NCI-H1694 (cell line): ENCODE results near the gene PXYLP1.
"Not testable (repeated sequence)": the region's sequence is repeated elsewhere in the genome, so short reads cannot be mapped to it uniquely, and the experiment has no call there.

Experiments used
- DNase-seq: peaks from one replicate; lab custom pipeline; 2025; lab: John Stamatoyannopoulos, UW

The PXYLP1 gene

DNA sequence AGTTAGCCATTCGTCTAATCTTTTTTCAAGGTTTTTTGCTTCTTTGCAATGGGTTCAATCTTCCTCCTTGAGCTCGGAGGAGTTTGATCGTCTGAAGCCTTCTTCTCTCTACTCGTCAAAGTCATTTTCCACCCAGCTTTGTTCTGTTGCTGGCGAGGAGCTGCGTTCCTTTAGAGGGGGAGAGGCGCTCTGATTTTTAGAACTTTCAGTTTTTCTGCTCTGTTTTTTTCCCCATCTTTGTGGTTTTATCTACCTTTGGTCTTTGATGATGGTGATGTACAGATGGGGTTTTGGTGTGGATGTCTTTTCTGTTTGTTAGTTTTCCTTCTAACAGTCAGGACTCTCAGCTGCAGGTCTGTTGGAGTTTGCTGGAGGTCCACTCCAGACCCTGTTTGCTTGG is 68.8 kb downstream of the PXYLP1 start:
- not testable (repeated sequence) for DNase-seq

DNA sequence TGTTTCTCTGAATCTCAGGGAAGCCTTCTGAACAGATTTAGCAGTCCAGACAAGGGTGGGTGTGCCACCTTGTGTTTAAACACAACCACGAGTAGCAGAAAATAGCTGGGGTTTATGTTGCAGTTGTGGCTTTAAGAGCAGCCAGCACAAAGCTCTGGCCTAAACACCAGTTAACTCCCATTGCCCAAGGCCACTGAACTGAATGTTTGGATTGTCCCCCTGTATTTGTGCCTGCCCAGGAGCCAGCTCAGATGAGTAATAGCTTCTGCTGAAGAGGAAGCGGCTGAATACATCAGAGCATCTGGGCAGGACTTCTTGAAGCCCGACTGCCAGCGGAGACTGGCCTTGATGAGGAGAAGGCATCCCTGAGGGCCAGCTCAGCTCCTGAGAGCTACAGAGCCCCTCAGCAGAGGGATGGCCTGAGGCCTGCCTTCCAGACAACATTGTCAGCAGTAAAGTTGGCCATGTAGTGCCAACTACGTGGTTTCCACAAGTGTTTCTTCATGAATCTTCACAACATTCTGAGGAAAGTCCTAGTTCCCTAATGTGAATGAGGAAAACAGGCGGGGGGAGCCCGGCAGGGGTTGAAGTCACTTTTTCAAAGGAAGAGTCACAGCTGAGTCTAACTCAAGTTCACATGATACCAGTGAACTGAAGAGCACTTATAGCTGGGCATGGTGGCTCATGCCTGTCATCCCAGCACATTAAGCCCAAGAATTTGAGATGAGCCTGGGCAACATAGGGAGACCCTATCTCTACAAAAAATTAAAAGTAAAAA is 70.9 kb downstream of the PXYLP1 start:
- DNase-seq, result no peak

DNA sequence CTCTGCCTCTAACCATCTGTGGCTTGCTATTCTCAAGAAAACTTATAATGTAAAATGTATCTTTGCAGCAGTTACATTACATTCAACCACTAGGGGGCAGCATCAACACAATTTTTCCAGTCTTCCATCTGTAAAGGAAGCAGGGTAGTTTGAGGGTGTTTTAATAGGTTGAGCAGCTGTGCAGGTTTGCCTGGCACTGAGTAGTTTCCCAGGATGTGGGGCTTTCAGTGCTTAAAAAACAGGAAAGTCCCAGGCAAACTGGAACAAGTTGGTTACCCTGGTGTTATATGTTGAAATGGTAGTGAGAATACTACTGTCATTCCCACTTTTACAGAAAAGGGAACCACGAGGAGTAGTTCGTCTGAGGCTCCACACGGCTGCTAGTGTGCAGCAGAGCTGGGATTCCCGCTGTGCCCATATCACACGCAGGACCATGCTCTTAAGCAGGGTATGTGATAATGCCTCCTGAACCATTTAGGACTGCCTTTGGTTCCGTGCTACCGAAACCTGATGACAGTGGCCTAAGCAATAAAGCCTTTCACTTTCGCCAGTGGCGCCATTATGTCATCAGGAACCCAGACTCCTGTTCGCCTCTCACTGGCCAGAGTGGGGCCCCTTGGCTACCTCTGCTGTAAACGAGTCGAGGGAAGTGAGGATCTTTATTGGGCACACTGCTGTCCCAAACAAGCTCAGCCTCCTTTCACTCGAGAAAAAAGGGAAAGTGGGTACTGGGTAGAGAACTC is 72.0 kb downstream of the PXYLP1 start:
- peak; percentile 91 for DNase-seq

DNA sequence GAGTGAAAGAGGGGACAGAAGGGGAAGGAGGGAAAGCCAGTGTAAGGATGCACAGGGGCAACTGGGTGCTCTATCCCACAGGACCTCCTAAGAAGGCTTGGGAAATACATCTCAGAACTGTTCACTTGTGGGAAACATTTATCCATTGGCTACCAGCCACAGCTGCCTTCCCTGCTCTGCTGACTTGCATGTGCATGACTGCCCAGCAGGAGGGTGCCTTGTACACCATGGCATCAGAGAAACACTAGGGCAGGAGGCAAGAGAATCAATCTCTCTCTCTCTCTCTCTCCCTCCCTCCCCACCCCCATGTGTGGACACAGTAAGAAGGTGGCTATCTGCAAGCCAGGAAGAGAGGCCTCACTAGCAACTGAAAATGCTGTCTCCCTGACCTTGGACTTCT is 73.8 kb downstream of the PXYLP1 start:
- no peak for DNase-seq

DNA sequence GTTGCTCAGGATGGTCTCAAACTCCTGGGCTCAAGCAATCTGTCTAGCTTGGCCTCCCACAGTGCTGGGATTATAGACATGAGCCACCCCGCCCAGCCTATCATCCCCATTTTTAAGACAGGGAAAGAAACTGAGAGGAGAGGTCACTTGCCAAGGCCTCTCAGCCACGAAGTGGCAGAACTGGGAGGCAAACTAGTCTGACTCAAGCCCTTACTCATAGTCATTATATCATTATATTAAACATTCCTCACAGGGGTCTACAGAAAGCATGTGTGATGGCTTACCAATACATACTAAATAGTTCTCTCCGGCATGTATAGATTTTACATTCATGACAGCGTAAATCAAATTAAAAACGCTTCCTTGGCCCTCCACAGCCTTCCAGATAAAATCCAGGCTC is 74.7 kb downstream of the PXYLP1 start:
- DNase-seq, result no peak

DNA sequence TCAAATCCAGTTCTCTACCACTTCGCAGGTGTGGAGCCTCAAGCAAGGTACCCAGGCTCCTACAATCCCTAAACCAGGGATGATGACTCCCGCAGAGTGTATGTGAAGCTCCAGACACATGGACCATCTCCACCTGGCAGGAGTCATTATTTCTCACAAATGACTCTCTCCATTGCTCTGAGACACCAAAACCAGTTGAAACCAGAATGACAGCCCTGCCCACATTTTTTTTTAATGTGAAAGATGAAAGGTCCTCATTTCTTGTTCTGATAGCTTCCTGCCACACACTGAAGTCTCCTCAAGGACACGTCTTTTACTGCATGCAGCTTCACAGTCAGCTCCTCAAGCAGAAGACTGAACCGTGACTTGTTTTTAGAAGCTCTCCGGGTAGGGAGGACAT is 75.3 kb downstream of the PXYLP1 start:
- no peak for DNase-seq

DNA sequence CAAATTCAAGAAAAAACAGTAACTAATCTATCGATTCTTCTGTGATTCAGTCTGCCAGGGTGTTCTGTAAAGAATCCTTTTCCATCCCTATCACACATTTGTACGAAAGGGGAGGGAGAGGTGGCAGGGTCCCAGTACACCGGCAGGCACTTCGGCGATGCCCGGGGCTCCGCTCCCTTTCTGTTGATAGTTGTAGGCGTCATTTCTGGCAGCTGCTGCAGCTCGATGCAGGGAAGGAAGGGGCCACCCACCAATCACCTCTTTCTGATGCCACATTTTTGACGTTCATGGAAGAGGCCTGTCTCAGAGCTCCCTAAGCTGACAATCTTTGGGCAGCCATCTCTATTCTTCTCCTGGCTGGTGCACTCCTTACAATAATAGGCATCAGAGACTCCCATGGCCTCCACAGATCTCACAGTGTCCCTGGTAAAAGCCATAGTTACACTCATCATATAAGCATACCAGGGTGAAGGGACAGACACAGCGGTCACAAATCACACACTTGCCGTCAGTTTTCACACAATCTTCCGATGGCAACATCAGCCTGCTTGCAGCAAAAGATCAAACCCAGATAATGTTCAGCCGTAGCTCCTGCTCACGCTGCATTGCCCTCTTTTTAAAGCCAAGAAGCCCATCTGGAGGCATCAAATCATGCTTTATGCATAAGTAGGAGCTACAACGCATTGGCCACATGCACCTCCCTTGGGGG is 75.9 kb downstream of the PXYLP1 start:
- DNase-seq, result no peak

DNA sequence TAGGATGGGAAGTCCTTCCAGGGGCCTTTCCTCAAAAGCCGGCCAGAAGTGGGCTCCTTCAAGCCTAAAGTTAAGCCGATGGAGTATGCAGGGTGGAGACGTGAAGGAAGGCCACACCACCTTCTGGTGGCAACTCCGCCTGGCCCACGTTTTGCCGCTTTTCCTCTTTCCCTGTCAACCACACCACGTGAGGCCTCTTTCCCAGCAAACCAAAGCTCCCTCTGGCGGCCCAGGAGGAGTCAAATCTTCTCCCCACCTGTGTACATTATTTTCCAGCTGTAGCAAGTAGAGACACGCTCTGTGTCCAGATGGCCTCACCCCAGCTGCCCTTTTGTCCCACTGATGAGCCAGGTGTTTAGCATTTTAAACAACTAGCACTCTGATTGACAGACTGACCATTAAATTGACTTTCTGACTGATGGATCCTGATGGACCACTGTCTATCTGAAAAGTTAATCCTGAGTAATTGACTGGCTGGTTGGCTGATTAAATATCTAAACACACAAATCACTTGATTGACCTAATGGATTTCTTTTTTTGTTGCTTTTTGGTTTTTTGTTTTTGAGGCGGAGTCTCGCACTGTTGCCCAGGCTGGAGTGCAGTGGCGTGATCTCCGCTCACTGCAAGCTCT is 77.1 kb downstream of the PXYLP1 start:
- DNase-seq, result peak; percentile 10

DNA sequence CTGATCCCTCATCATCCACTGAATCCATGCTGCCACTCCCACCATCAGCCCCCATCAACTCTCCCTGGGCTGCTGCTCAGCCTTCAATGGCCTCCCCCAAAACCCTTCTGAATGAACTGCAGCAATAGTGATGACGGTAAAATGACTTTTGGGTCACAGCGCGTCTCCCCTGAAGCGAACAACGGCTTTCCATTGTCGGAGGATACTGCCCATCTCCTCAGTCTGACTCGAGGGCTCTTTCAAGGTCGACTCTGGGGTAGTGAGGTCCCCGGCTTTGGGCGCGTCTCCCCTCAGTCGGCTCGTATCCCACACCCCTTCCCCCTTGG is 79.5 kb downstream of the PXYLP1 start:
- no peak for DNase-seq

DNA sequence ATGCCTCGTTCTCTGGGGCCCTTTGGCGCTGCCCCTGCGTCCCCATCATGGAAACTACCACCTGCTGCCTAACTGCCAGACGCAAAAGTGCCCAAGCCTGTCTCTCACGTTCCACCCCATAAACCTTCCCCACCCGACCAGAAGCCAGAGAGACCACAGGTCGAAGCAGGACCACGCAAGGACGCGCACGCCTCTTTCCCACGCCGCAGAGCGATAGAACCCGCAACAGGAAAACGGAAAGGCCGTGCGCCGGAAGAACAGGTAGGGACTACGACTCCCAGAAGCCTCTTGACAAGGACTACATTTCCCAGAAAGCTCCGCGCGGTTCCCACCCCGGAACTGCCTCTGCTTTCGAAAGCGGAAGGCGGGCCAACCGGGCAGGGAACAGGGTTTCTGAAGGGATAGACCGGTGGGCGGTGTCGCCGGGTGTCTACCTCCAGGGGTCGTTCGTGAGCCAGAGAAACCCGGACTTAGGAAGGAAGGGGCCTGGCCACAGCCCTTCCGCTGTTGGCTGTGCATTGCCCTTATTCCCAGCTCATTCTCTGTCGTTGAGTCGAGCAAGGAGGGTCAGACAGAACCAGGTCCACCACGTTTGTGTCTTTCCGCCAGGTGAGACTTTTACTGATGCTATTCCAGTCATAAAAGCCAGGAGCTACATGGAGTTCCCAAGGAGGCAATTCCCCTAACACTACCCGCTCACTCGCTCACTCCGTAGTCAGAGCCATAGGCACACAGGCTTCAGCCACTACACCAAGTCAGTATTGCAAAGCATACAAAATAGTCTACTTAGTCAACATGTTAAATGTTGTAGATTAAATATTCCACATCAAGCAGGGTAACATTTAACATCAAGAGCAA is 80.1 kb downstream of the PXYLP1 start:
- DNase-seq, result peak; percentile 99

DNA sequence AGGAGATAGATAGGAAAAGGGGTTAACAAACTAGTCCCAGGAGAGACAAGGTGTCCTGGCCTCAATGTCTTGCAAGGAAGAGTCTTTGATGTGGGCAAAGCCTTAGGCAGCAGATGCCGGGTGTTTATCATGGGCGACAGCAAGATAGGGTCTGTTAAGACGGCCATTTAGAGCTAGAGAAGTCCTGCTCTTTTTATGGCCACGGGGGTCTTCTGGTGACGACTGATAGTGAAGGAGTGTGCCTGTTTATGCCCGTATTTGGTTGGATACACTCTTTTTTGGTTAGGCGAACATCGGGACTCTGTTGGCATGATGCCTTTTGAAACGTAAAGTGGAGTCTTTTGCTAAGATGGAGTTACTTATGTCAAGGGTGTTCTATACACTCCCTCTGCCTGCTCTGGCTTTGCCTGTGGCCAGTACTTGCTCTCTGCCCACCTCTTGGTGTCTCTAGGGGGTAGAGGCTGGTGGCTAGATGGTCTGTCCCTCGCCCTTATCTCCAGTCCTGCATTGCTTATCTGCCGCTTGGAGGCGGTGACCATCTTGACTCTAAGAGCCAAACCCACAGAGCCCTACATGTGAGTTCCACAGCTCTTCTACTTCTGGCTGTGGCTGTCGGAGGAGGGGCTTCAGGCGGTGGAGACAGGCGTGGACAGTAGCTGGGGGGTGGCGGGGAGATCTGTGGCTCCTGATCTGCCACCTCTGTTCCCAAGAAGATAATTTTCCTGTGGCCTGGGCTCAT is 80.9 kb downstream of the PXYLP1 start:
- no peak for DNase-seq

DNA sequence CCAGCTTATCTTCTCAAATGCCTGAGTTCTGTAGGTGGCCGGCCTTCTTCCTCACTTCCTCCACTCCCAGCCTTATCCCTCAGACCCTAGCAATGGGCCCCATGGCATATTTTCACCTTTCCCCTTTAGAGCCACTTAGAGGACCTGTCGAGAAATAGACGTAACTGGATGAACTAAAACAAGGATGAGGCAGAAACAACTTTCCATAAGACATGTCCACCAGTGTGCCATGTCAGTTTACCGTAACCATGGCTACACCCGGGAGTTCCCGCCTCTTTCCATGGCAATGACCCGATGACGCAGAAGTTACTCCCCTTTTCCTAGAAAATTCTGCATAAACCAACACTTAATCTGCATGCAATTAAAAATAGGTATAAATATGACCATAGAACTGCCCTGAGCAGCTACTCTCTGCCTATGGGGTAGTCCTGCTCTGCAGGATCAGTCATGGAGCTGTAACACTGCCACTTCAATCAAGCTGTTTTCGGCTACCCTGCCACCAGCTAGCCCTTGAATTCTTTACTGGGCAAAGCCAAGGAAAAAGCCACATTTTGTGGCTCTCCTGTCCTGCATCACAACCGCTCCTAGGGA is 81.6 kb downstream of the PXYLP1 start:
- no peak for DNase-seq

DNA sequence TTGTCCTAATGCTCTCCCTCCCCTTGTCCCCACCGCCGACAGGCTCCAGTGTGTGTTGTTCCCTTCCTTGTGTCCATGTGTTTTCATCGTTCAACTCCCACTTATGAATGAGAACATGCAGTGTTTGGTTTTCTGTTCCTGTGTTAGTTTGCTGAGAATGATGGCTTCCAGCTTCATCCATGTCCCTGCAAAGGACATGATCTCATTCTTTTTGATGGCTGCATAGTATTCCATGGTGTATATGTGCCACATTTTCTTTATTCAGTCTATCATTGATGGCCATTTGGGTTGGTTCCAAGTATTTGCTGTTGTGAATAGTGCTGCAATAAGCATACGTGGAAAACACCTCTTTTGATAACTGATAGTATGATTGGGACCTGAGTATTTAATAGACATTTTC is 82.8 kb downstream of the PXYLP1 start:
- DNase-seq, result not testable (repeated sequence)

DNA sequence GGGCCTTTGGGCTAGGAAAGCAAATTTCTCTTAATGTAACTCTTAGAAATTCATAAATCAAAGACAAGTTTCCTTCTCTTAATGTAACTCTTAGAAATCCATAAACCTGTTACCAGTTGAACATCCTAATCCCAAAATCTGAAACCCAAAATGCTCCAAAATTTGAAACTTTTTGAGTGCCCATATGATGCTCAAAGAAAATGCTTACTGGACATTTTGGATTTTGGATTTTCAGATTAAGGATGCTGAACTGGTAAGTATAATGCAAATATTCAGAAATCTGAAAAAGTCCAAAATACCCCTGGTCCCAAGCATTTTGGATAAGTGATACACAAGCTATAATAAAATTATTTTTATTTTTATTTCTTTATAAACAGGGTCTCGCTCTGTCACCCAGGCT is 85.2 kb downstream of the PXYLP1 start:
- DNase-seq, result no peak

DNA sequence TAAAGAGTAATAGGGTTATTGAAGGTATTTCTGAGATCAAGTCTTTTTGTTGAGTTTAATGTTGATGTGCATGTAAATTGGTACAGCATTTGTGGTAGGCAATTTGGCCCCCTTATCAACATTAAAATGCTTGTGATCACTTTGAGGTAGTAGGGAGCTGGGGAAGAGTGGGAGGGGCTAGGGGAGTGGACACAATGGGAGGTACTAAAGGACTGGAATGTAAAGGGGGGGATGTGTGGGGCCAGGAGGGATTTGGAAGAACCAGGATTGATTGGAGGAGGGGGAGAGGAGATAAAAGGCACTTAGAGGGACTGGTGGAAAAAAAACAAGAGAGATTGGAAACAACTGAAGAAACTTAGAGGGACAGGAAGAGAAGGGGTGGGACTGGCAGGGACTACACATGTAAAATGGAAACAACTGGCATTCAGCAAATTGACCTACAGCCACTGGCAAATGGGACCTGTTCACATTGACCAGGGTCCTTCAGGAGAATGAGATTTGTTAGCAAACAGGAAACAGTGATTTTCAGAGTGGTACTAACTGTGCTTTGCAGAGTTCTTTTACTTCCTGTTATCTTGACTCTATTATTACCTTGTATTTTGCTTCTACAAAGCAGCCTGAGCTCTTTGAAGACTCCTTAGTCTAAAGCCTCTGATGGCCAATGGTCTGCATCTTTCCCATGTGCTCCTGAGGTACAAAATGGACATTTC is 88.9 kb downstream of the PXYLP1 start:
- no peak for DNase-seq

DNA sequence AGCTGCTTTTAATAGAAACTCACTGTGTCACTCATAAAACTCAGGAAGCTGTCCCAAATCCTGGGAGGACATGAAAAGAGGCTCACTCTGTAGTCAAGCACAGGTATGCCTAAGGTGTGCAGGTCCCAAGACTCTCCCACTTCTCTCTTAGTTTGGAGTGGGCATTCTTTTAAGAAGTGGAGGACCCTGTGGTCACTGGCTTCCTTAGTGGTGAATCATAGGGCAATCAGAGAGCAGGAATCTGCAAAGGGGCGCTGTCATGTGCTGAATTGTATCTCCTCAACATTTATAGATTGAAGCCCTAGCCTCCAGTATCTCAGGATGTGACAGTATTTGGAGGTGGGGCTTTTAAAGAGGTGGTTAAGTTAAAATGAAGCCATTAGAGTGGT is 89.5 kb downstream of the PXYLP1 start:
- DNase-seq, result no peak

DNA sequence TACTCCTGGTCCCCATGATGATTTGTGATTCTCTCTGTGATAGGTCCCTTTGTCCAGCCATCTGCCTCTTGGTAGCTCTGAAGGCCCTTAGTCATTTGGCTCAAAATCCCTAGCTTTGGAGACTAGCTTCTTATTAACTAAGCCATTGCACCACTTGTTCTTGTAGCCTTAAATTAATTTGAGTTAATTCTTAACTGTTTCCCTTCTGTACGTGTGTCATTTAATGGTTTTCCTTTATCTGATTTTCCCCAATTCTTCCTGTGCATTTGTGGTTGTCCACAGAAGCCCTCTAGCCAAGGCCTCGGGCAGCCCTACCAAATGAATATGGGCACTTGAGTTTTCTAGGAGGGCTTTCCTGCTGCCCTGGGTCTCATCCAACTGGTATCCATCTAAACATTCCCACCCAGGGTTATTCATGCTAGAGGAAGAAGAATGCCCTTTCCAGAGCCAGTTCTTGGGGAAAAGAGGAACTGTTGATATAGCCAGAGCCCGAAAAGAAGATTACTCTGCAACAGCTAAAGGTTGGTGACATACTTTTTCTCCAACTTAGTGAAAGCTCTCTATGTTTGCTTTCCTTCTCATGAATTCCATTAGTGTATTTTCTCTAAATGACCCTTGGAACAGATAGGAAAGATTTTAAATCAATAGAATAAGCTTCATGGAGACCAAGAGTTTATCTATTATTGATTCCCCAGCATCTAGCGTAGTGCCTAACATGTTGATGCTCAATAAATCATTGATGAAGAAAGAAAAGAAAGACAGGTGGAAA is 92.5 kb downstream of the PXYLP1 start:
- DNase-seq, result no peak

DNA sequence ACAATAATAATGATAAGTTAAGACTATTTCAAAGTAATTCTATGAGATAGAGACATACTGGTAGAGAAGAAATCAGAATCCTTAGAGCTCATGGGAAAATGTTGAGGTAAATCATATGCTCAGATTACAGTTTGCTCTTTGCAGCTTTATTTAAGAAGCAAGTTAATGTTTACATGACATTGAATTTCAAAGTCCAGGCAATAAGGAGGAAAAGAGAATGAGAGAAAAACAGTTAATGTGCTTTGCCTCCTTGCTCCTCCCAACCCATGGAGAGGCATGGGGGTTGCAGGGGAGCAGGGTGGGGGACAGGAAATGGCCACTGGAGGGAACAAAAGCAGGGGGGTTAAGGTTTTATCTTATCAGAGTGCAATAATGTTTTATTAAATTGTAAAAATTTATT is 94.5 kb downstream of the PXYLP1 start:
- no peak for DNase-seq

DNA sequence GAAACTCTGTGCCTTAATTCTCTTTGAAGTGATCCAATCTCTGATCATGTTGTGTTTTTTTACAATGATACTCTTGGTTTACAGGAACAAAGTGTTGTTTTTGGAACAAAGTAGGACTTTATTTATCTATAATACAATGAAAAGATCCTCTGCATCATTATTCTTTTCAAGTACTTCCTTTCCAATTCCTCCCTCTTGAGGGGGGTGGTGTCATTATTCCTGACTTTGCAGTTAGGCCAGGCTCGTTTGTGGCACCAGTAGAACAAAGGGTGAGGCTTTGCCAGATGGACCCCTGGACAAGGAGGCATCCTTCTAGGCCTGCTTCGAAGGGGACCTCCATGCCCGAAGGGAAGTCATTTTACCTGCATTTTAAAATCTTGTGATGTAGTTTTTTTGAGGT is 95.0 kb downstream of the PXYLP1 start:
- DNase-seq, result no peak
